Mesenchymal stem cell (in vitro differentiated cells and primary cell): ENCODE data around the gene GYPE.
"Not testable (repeated sequence)": the region's sequence is repeated elsewhere in the genome, so short reads cannot be mapped to it uniquely, and the experiment has no call there.

Experiments
- DNase-seq: peaks from one replicate; pipeline ENCODE4 v3.0.0-alpha.2; 2013
- H2AFZ ChIP-seq: one replicate; pipeline ENCODE4 v1.6.1; 2013; ENCODE audit warnings: low read depth, mild to moderate bottlenecking, control low read depth, inconsistent platforms, low read length, moderate library complexity
- H2AK5ac ChIP-seq: 2 replicates; pipeline ENCODE4 v1.6.1; 2013; ENCODE audit warnings: low read length, moderate library complexity, mild to moderate bottlenecking, inconsistent platforms; ENCODE audit not compliant: severe bottlenecking
- H2BK120ac ChIP-seq: one replicate; pipeline ENCODE4 v1.6.1; 2013; ENCODE audit warnings: low read depth, mild to moderate bottlenecking, inconsistent platforms, low read length, moderate library complexity
- H2BK12ac ChIP-seq, 2 experiments: one replicate each; pipeline ENCODE4 v1.6.1; 2013; ENCODE audit warnings: inconsistent platforms in 2 of 2, low read length in 2 of 2, mild to moderate bottlenecking in 2 of 2, moderate library complexity in 2 of 2, control low read depth in 1 of 2
- H2BK15ac ChIP-seq: one replicate; pipeline ENCODE4 v1.6.1; 2013; ENCODE audit warnings: mild to moderate bottlenecking, low read depth, inconsistent platforms; ENCODE audit not compliant: poor library complexity, severe bottlenecking
- H2BK5ac ChIP-seq: 2 replicates; pipeline ENCODE4 v1.6.1; 2013; ENCODE audit warnings: low read depth, mild to moderate bottlenecking, low read length, control low read depth, inconsistent platforms; ENCODE audit not compliant: poor library complexity, severe bottlenecking
- H3K14ac ChIP-seq, 2 experiments: one replicate each; pipeline ENCODE4 v1.6.1; 2013; ENCODE audit warnings: inconsistent platforms in 2 of 2, low read length in 2 of 2, control low read depth in 1 of 2, mild to moderate bottlenecking in 1 of 2, moderate library complexity in 1 of 2
- H3K18ac ChIP-seq, 2 experiments: one replicate each; pipeline ENCODE4 v1.6.1; 2013; ENCODE audit warnings: inconsistent platforms in 2 of 2, low read length in 2 of 2, control low read depth in 1 of 2, low read depth in 1 of 2, mild to moderate bottlenecking in 1 of 2
- H3K23ac ChIP-seq, 2 experiments: one replicate each; pipeline ENCODE4 v1.6.1; 2013; ENCODE audit warnings: inconsistent platforms in 2 of 2, low read length in 2 of 2, mild to moderate bottlenecking in 2 of 2, moderate library complexity in 2 of 2, control low read depth in 1 of 2
- H3K27ac ChIP-seq: 2 replicates; pipeline ENCODE4 v1.5.1; 2013; ENCODE audit warnings: mild to moderate bottlenecking, moderate library complexity, low read length, control low read depth, inconsistent platforms; ENCODE audit not compliant: poor library complexity, severe bottlenecking
- H3K27me3 ChIP-seq, 2 experiments: 2 replicates each; pipeline versions ENCODE4 v1.6.1 to v1.7.0; 2013; ENCODE audit warnings: low read length in 2 of 2, mild to moderate bottlenecking in 2 of 2, moderate library complexity in 2 of 2, control low read depth in 1 of 2, inconsistent platforms in 1 of 2; ENCODE audit not compliant: control insufficient read depth in 1 of 2, insufficient read depth in 1 of 2
- H3K36me3 ChIP-seq, 2 experiments: 2 replicates each; pipeline versions ENCODE4 v1.6.1 to v1.7.0; 2013; ENCODE audit warnings: low read length in 2 of 2, control low read depth in 1 of 2, inconsistent platforms in 1 of 2, low read depth in 1 of 2, mild to moderate bottlenecking in 1 of 2; ENCODE audit not compliant: insufficient read depth in 2 of 2, control insufficient read depth in 1 of 2
- H3K4ac ChIP-seq, 2 experiments: one replicate each; pipeline ENCODE4 v1.6.1; 2013; ENCODE audit warnings: inconsistent platforms in 2 of 2, low read length in 2 of 2, mild to moderate bottlenecking in 2 of 2, moderate library complexity in 2 of 2, control low read depth in 1 of 2, low read depth in 1 of 2
- H3K4me1 ChIP-seq: 2 replicates; pipeline ENCODE4 v1.6.1; 2013; ENCODE audit warnings: low read depth, low read length, control low read depth; ENCODE audit not compliant: control insufficient read depth, insufficient read depth
- H3K4me2 ChIP-seq: 2 replicates; pipeline ENCODE4 v1.6.1; 2013; ENCODE audit warnings: low read length, mild to moderate bottlenecking, inconsistent platforms; ENCODE audit not compliant: poor library complexity, severe bottlenecking
- H3K4me3 ChIP-seq, 2 experiments: 2 replicates each; pipeline versions ENCODE4 v1.5.1 to v1.7.0; 2013; ENCODE audit warnings: low read length in 2 of 2, mild to moderate bottlenecking in 2 of 2, control low read depth in 1 of 2, low read depth in 1 of 2; ENCODE audit not compliant: insufficient read depth in 1 of 2
- H3K79me1 ChIP-seq: replicated peaks from 2 replicates; pipeline ENCODE4 v1.6.1; 2013; ENCODE audit warnings: mild to moderate bottlenecking, control low read depth, low read length, inconsistent platforms; ENCODE audit not compliant: poor library complexity, severe bottlenecking
- H3K9ac ChIP-seq: 2 replicates; pipeline ENCODE4 v1.7.0; 2013; ENCODE audit warnings: mild to moderate bottlenecking, low read length, moderate library complexity
- H3K9me3 ChIP-seq: 2 replicates; pipeline ENCODE4 v1.7.0; 2013; ENCODE audit warnings: mild to moderate bottlenecking, low read length; ENCODE audit not compliant: control insufficient read depth
- H4K8ac ChIP-seq: one replicate; pipeline ENCODE4 v1.6.1; 2013; ENCODE audit warnings: inconsistent platforms, mild to moderate bottlenecking, low read length, moderate library complexity
- H4K91ac ChIP-seq: one replicate; pipeline ENCODE4 v1.6.1; 2013; ENCODE audit warnings: mild to moderate bottlenecking, low read length, inconsistent platforms
- WGBS: methylation state at CpG from one replicate; pipeline ENCODE4 v1.1.7; 2013; ENCODE audit warnings: mixed read lengths; 5-methylcytosine and 5-hydroxymethylcytosine counted together

The GYPE gene

GRCh38 chr4:143879561-143879960 is 25.8 kb downstream of the GYPE start:
- not testable (repeated sequence) for DNase-seq, H3K79me1 ChIP-seq, H2BK15ac ChIP-seq, H3K23ac ChIP-seq, H3K27me3 ChIP-seq, H3K27ac ChIP-seq, H4K91ac ChIP-seq, H3K4me2 ChIP-seq, H3K14ac ChIP-seq, H3K4me1 ChIP-seq, H3K18ac ChIP-seq, H3K9ac ChIP-seq, H3K36me3 ChIP-seq, H2BK12ac ChIP-seq, H4K8ac ChIP-seq, H3K4ac ChIP-seq, H3K9me3 ChIP-seq, H2AK5ac ChIP-seq, H2AFZ ChIP-seq, H2BK120ac ChIP-seq, H3K4me3 ChIP-seq, H2BK5ac ChIP-seq
- WGBS = no CpG with 5 or more reads among the region's 2 CpGs

GRCh38 chr4:143875357-143875756 is 30.0 kb downstream of the GYPE start:
- H3K9me3 ChIP-seq, H4K91ac ChIP-seq, H2AK5ac ChIP-seq, DNase-seq, H3K9ac ChIP-seq, H2BK12ac ChIP-seq, H3K23ac ChIP-seq, H3K4me2 ChIP-seq, H3K27me3 ChIP-seq, H2BK15ac ChIP-seq, H3K14ac ChIP-seq, H3K18ac ChIP-seq, H3K4ac ChIP-seq, H2AFZ ChIP-seq, H3K36me3 ChIP-seq, H2BK120ac ChIP-seq, H3K4me3 ChIP-seq, H3K27ac ChIP-seq, H3K4me1 ChIP-seq, H3K79me1 ChIP-seq, H4K8ac ChIP-seq, H2BK5ac ChIP-seq: not testable (repeated sequence)
- 80% methylated on average over 2 of the region's 2 CpGs for WGBS

- not testable (repeated sequence) for H3K9me3 ChIP-seq, H3K9ac ChIP-seq, H2BK12ac ChIP-seq, H2BK5ac ChIP-seq, H3K4me2 ChIP-seq, H3K4me1 ChIP-seq, H2AK5ac ChIP-seq, H3K4me3 ChIP-seq, H3K23ac ChIP-seq, DNase-seq, H4K8ac ChIP-seq, H3K27ac ChIP-seq, H3K79me1 ChIP-seq, H3K14ac ChIP-seq, H3K27me3 ChIP-seq, H3K18ac ChIP-seq, H2AFZ ChIP-seq, H2BK120ac ChIP-seq, H3K36me3 ChIP-seq, H2BK15ac ChIP-seq, H3K4ac ChIP-seq, H4K91ac ChIP-seq
- 69% methylated on average over 2 of the region's 3 CpGs for WGBS
Measured at GRCh38 chr4:143870523-143871268, 34.7 kb downstream of the GYPE start.

GRCh38 chr4:143869925-143870324 is 35.4 kb downstream of the GYPE start:
- not testable (repeated sequence) for H3K27me3 ChIP-seq, H3K79me1 ChIP-seq, H2AK5ac ChIP-seq, H2BK120ac ChIP-seq, H3K4me1 ChIP-seq, H2BK5ac ChIP-seq, H2BK12ac ChIP-seq, H3K4ac ChIP-seq, H3K9ac ChIP-seq, H3K27ac ChIP-seq, H3K23ac ChIP-seq, H3K14ac ChIP-seq, H3K36me3 ChIP-seq, H2AFZ ChIP-seq, H3K4me3 ChIP-seq, H2BK15ac ChIP-seq, H3K18ac ChIP-seq, DNase-seq, H4K8ac ChIP-seq, H3K4me2 ChIP-seq, H3K9me3 ChIP-seq, H4K91ac ChIP-seq
- no CpG with 5 or more reads among the region's 3 CpGs for WGBS
